GM12891 (cell line): ENCODE measurements around the gene ESRRG.

Source experiments
- DNase-seq: peaks from one replicate; pipeline ENCODE4 v3.0.0; 2011; ENCODE audit warnings: low spot score; ENCODE audit not compliant: insufficient read length
- FAIRE-seq: peaks from 2 replicates; lab custom pipeline; 2011; peaks lifted over from hg19 to GRCh38; lab: Jason Lieb, UNC
- PAX5 ChIP-seq: IDR thresholded peaks from 2 replicates; pipeline ENCODE4 v1.6.1; 2011; ENCODE audit warnings: low read length, moderate library complexity, mild to moderate bottlenecking; ENCODE audit not compliant: insufficient read depth, severe bottlenecking
- POLR2A ChIP-seq: IDR thresholded peaks from 2 replicates; pipeline ENCODE4 v1.6.1; 2011; ENCODE audit warnings: low read depth, low read length, control low read depth
- POLR2AphosphoS5 ChIP-seq: IDR thresholded peaks from 2 replicates; pipeline ENCODE4 v1.6.1; 2011; ENCODE audit warnings: low read depth, low read length, control low read depth
- POU2F2 ChIP-seq: IDR thresholded peaks from 2 replicates; pipeline ENCODE4 v1.6.1; 2011; ENCODE audit warnings: low read depth, mild to moderate bottlenecking, control low read depth, low read length, moderate library complexity
- SPI1 ChIP-seq: IDR thresholded peaks from 2 replicates; pipeline ENCODE4 v1.6.1; 2011; ENCODE audit warnings: low read depth, low read length, control low read depth
- TAF1 ChIP-seq: IDR thresholded peaks from 2 replicates; pipeline ENCODE4 v1.6.1; 2011; ENCODE audit warnings: low read depth, low read length, control low read depth

The ESRRG gene

DNA sequence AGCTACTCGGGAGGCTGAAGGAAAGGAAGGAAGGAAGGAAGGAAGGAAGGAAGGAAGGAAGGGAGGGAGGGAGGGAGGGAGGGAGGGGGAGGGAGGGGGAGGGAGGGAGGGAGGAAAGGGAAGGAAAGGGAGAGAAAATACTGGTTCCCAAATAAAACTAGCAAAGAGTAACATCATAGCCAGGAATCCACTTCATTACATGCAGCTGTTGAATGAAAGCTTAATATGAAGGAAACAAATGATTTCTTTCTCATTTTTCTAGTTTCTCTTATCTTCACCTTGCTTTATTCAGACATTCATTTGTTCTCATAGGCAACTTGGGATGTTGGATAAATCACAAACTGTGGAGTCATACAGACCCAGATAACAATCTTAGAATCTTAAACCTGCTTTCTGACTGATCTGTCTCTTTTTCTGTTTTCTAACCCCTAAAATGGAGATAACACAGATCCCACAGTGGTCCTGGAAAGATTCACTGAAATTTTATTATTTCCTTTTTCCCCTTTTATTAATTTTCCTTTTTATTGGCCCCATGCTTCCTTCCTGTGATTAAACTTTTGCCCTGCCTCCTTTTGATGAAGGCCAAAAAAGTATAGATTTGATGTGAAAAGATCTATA lies 247.5 kb downstream of the ESRRG start:
- no peak for DNase-seq
- no peak for TF ChIP-seq PAX5
- TF ChIP-seq POU2F2: no peak
- no peak for TF ChIP-seq SPI1
- no peak for TF ChIP-seq POLR2AphosphoS5
- TF ChIP-seq POLR2A: no peak
- TF ChIP-seq TAF1: no peak
- FAIRE-seq: no peak

DNA sequence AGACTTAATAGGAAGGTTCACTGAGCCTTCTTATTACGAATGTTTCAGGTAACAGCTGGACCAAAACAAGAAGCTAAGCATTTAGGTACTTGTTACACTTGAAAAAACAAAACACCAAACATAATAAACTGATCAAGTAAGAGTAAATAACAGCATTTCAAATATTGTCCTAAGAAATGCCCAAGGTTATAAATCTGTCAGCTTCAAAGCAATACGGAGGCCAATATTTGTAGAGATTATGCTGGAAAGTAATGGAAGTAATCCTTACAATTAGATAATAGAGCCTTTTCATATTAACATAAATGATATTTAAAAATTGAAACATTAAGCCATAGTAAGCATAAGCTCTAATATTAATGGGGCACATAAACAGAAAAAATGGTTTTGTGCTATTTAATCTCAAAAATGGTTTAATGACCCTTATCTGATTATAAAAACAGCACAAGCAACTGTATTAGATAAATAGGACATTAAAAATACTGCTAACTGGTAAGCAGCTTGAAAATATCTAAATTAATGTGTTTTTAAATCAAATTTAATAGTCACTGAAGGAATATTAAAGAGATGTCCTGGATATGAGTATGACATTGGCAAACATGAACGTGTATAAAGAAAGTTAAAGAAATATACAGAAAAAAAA lies 256.9 kb downstream of the ESRRG start:
- FAIRE-seq (no peak), DNase-seq (no peak)
- TF ChIP-seq PAX5: no peak
- TF ChIP-seq POLR2AphosphoS5: no peak
- no peak for TF ChIP-seq TAF1
- TF ChIP-seq POU2F2: no peak
- TF ChIP-seq POLR2A: no peak
- no peak for TF ChIP-seq SPI1

DNA sequence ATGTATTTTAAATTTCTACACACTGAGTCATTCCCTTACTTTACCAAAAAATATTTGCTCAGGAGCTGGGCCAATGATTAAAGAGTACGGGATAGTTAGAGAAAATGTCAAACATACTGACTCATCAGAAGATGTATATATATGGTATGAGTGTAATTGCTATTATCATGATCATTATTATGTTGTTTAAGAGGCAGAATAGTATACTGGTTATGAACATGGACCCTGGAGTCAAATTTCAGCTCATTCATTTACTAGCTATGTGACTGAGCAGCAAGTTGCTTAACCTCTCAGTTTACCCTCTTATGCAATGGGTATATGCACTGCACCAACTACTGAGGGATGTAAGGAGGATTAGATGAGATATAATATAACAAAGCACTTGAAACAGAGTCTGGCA lies 258.7 kb downstream of the ESRRG start:
- FAIRE-seq (no peak), DNase-seq (no peak)
- no peak for TF ChIP-seq PAX5
- TF ChIP-seq POLR2A: no peak
- TF ChIP-seq SPI1: no peak
- no peak for TF ChIP-seq POLR2AphosphoS5
- TF ChIP-seq POU2F2: no peak
- no peak for TF ChIP-seq TAF1

DNA sequence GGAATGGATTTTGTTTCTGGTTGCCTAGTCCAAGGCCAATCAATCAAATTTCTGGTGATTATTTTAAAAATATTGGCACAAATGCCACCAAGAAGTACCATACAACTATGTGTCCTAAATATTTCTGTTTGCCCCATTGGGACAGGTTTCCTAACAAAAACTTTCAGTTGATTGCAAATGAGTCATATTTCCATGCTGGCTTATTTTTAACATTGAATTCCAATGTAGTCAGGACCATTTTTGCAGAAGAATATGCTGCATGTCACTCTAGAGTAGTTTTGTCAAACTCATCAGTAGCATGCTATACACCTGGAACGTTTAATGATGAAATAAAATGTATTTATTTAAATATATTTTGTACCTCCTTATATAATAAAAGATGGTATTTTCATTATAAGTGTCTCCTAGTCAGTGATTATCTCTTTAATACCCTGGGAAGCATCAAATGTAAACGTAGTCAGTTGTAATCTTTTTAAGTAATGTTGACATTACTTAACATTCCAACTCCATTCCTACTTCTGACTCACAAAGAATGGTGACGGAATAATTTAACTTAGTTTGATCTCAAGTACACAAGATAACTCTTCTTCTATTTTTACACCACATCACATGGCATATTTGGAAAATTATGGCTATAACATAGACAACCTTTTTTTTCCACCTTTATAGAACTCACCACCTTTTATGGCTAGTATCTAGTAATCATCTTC lies 261.0 kb downstream of the ESRRG start:
- DNase-seq: no peak
- TF ChIP-seq POU2F2: no peak
- no peak for TF ChIP-seq POLR2AphosphoS5
- TF ChIP-seq POLR2A: no peak
- TF ChIP-seq TAF1: no peak
- no peak for TF ChIP-seq SPI1
- no peak for TF ChIP-seq PAX5
- FAIRE-seq: no peak

DNA sequence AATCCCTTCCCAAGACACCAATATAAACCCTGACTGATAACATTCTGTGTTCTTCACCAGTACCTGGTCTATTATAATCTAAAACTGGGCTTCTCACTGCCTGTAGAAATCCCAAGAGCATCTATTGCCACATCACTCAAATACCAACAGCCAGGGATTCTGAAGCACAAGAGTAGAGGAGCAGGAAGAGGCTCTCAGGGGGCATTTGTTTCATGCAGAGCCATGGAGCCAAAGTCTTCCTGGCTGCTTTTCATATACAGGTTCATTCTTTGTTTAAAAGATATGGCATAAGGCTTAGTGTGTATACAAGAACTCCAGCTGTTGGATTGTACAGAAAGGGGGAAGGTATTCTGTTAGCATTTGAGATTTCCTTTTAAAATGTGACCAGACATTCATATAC lies 261.8 kb downstream of the ESRRG start:
- no peak for FAIRE-seq
- TF ChIP-seq PAX5 (no peak), POLR2A (no peak), SPI1 (no peak), TAF1 (no peak), POLR2AphosphoS5 (no peak), POU2F2 (no peak)

DNA sequence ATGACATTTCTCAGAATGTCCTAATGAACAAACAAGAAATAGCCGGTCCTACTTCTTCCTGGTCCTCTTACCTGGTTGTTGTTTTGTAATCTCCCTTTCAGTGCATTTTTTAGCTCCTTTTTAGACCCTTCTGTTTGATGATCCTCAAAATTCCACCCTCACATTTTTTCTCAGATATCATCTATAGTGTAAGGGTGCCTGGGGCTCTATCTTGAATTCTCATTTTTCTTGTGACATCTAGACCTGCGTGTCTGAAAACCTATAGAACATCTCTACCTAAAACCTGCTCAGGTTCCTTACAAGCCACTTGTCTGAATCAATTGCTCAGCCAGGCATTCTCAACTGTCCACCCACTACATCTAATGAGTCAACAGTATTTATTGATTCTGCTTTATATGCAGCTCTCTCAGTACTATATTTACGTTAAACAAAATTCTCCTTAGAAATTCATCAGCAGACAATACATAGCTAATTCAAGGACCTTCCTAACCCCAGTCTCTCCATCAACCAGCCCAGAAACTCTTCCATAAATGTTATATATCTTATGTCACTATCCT lies 263.5 kb downstream of the ESRRG start:
- TF ChIP-seq POU2F2: no peak
- no peak for TF ChIP-seq PAX5
- TF ChIP-seq TAF1: no peak
- DNase-seq (no peak), FAIRE-seq (no peak)

More for the DNA sequence above, 261.8 kb downstream of the ESRRG start:
- no peak for DNase-seq

DNA sequence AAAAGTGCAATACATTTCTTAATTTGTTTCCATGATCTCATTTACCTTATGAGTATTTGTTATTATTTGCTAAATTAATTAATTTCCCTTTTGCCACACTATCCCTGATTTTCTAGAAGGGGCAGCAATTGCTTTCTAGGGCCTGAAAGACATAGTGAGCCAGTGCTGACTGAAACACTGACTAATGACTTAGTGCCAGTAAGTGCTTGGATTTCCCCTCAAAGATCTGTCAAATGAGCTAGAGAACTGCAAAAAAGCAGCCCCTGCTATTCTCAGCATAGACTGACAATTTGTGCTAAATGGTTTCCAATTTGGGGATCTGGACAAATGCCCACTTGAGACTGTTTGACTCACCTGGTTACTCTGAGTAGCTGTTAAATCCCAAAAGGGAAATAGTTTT lies 264.4 kb downstream of the ESRRG start:
- DNase-seq (no peak), FAIRE-seq (no peak)
- TF ChIP-seq POU2F2 (no peak), POLR2AphosphoS5 (no peak), SPI1 (no peak), PAX5 (no peak), POLR2A (no peak), TAF1 (no peak)

DNA sequence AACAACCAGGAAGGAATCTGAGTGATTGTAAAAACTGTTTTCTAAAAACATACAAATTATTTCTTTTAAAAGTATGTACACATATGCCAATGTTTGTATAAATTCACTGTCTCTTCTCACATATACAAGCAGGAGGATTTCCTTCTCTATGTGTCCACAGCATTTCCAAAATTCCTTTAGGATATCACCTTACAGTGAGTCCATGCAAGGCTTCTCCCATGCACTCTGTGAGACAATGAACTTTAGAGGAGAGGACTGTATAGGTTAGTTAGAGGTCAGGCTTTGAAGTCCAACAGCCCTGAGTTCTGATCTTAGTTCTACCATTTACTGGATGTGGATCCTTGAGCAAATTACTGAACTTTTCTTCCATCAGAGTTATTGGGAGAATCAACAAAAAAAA lies 265.9 kb downstream of the ESRRG start:
- TF ChIP-seq POLR2A: no peak
- no peak for TF ChIP-seq PAX5
- no peak for TF ChIP-seq POU2F2
- no peak for TF ChIP-seq POLR2AphosphoS5
- no peak for TF ChIP-seq TAF1
- no peak for TF ChIP-seq SPI1
- FAIRE-seq: no peak
- DNase-seq: no peak

DNA sequence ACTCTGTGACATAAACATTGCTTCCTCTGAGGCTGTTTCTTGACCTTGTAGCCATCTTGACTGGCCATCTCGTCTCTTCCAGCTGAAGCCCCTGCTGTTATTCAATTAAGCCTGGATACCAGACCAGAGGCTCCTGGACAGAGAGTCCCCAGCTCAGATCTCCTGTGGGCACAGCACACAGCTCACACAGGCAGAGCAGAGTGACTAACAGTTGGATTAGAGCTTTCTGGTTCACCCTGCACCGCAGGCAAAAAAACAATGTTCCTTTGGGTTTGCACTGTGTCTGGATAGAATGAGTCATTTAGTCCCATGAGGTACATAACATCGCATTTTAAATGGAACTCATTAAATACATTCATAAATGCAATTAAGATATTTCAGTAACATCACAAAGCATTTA lies 266.5 kb downstream of the ESRRG start:
- TF ChIP-seq TAF1 (no peak), POLR2AphosphoS5 (no peak), POLR2A (no peak), POU2F2 (no peak), PAX5 (no peak), SPI1 (no peak)
- no peak for DNase-seq

DNA sequence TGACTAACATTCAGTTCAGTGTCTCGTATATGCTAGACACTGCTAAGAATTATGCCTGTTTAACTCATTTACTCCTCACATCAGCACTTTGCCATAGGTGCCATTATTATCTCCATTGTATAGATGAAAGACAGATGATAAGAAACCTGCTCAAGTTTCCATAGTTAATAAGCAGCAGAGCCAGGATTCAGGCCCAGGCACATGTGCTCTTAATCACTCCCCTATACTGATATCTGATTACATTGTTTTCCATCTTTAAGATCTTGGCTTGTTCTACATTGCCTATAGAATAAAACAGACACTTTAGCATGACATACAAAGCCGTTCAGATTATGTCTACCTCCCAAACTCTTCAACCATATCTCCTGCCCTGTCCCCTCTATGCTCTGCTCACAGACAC lies 269.5 kb downstream of the ESRRG start:
- TF ChIP-seq PAX5: no peak
- no peak for TF ChIP-seq POLR2A
- TF ChIP-seq SPI1: no peak
- no peak for TF ChIP-seq POLR2AphosphoS5
- TF ChIP-seq TAF1: no peak
- TF ChIP-seq POU2F2: no peak
- no peak for FAIRE-seq

More for the DNA sequence above, 266.5 kb downstream of the ESRRG start:
- FAIRE-seq: no peak

More for the DNA sequence above, 269.5 kb downstream of the ESRRG start:
- DNase-seq: no peak
